Non-pigmented ciliary epithelial cell (primary cell): ENCODE data around the gene WWC2.

Experiments
- DNase-seq: peaks from one replicate; pipeline ENCODE4 v3.0.0-alpha.2; 2010; ENCODE audit warnings: low read depth

The WWC2 gene

DNA sequence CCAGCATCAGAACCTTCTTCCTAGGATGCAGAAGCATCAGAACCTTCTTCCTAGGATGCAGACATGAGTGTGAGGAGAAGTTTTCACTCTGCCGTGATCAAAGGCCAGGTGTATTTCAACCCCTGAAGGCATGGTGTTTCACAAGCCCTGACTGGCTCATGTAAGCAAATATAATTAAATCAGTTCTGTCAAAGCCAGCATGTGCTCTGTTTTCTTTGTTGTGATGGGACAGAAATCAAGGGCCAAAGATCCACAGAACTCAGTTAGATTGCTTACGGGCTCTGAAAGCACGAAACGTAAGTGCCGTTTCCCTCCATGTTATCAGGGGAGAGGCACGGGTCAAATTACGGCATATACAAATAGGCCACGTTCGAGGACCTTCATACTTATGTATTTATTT is 255.2 kb downstream of the WWC2 start:
- no peak for DNase-seq

DNA sequence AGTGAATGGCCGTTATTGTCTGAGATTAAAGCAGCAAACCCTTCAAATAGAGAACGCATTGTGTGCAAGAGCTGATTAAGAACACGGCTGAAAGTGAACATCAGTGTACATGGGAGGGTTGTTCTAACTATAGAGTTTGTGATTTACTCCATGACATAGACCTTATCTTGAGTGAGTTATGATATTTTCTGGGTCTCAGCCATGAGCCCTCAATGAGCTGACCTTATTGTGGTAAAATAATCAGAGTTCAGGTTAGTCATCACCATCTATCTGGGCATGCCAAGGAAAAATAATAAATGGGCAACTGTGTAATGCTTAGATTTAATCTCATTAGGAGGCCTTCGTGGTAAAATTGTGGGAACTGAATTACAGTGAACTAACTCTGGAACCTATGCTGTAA is 256.3 kb downstream of the WWC2 start:
- DNase-seq, result no peak

DNA sequence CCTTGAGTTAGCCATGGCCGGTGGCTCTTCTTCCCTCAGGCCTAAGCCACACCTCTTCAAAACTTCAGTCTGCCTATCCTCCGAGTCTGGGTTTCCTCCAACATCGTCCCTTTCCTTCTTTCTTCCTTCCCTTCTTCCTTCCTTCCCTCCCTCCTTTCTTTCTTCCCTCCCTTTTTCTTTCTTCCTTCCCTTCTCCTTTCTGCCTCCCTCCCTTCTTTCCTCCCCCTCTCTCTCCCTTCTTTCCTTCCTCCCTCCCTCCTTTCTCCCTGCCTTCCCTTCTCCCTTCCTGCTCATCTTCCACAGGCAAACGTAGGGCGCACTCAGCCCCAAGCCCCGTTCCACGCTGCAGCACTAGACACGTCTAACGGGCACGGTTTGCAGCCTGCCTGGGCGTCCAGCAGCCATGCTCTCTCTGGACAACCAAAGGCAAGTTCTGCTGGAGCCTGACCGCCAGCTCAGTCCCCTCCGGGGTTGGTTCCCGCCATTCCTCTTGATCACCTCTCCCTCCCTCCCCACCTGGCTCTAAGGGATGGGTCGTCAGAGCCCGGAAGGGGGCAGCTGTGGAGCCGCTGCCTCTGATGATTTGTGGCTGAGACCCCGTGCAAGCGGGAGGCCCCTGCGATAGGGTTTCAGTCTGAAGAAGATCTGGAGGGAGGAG is 257.2 kb downstream of the WWC2 start:
- no peak for DNase-seq

DNA sequence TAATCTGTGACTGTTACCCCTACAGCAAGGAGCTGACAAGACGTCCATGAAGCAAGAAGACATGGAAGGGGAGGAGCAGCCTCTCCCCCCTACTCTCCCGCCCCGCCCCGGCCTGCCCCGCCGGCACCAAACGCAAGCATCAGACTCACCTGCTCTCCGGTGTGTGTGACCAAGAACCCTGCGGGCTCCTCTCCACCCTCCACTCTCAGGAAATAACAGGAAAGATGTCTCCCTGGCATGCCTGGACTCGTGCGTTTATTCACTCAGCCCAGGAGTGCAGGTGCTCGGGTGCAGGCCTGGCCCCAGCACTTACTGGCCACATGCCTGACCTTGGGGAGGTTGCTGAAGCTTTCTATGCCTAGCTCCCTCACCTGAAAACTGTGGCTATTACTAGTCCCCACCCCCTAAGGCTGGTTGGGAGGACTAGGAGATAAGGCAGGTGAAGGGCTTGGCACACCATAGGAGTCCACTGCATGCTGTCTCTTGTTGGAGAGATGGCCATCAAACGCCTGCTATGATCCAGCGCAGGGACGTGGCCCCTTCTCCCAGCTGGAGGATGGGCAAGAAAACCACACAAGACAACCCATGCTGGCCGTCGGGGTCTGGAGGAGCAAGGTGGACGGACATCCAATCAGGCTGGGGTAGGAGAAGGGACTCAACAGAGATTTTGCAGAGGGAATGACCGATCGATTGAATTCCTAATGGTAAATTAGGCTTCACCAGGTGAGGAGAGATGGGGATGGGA is 258.0 kb downstream of the WWC2 start:
- DNase-seq, result no peak

GRCh38 chr4:183358215-183358755 is 259.2 kb downstream of the WWC2 start:
- DNase-seq, result no peak

GRCh38 chr4:183360161-183360919 is 261.3 kb downstream of the WWC2 start:
- no peak for DNase-seq

DNA sequence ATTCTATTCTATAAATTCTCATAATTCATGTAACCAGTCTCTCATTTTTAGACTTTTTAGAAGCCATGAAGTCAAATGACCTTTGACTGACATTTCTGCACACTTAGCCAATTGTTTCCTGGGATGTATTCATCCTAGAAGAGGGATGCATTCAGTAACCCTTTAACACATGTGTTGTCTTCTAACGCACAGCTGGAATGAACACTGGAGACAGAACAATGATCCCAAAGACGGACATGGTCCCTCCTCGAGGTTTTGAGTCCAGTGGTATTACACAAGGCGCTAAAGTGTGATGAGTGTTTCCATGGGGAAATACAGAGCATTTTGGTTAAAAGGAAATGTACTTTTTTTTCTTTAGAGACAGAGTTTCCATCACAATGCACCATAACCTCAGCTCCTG is 263.0 kb downstream of the WWC2 start:
- DNase-seq, result no peak

DNA sequence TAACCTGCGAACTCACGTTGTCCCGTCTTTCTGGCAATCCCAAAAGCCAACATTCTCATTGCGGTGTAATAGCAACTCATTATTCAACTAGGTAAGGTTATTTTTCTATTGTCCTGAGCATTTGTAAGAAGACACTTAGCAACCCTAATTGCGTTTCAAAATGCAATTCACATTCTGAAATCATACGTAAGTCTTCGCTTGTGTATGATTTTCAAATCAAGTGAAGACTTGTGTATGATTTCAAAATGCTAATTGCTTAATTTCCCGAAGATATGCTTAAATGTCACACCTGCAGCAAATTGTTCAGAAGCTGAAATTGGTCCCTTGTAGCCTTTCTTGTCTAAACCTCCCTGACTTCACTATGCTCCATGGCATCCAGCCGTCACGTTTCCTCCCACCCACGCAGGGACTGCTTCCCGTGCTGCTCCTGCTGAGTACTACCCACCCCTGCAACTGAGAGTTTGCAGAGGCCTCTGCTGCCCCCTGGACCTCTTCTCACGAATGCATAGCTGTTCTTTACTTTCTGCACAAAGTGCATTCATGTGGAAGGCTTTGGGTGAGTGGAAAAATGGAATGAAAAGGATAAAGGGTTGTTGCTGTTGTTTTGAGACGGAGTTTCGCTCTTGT is 264.0 kb downstream of the WWC2 start:
- DNase-seq, result no peak

- DNase-seq, result no peak
These were observed 265.0 kb downstream of the WWC2 start for GRCh38 chr4:183364025-183364424.

- DNase-seq, result no peak
These were observed 267.3 kb downstream of the WWC2 start for GRCh38 chr4:183366206-183366835.

- no peak for DNase-seq
These were observed 270.0 kb downstream of the WWC2 start for GRCh38 chr4:183369073-183369472.
